Astrocyte (in vitro differentiated cells and primary cell): ENCODE results near the gene TRUB1. TPM values are rescaled to one million over a fixed set of nuclear protein-coding genes. Genes with fewer than 3 reads are reported as not detected.

Source experiments
- DNase-seq: peaks from one replicate; pipeline ENCODE4 v3.0.0-alpha.2; 2010; ENCODE audit warnings: low read depth
- FAIRE-seq: peaks from 2 replicates; lab custom pipeline; 2011; peaks lifted over from hg19 to GRCh38; lab: Jason Lieb, UNC
- H2AFZ ChIP-seq: 2 replicates; pipeline ENCODE4 v1.6.0; 2012; ENCODE audit warnings: low read depth, low read length, inconsistent platforms
- H3K27ac ChIP-seq: 2 replicates; pipeline ENCODE4 v1.5.1; 2011; ENCODE audit warnings: low read depth, low read length, inconsistent platforms
- H3K27me3 ChIP-seq: 2 replicates; pipeline ENCODE4 v1.6.0; 2011; ENCODE audit warnings: low read length, inconsistent platforms; ENCODE audit not compliant: insufficient read depth
- H3K36me3 ChIP-seq: 2 replicates; pipeline ENCODE4 v1.5.1; 2011; ENCODE audit warnings: low read length, inconsistent platforms; ENCODE audit not compliant: insufficient read depth
- H3K4me1 ChIP-seq: 2 replicates; pipeline ENCODE4 v1.5.1; 2011; ENCODE audit warnings: low read length, inconsistent platforms; ENCODE audit not compliant: insufficient read depth
- H3K4me2 ChIP-seq: 2 replicates; pipeline ENCODE4 v1.6.0; 2012; ENCODE audit warnings: low read length, inconsistent platforms
- H3K4me3 ChIP-seq: 2 replicates; pipeline ENCODE4 v1.5.1; 2011; ENCODE audit warnings: low read depth, mild to moderate bottlenecking, low read length, inconsistent platforms; ENCODE audit not compliant: insufficient read depth
- H3K79me2 ChIP-seq: 2 replicates; pipeline ENCODE4 v1.6.0; 2012; ENCODE audit warnings: mild to moderate bottlenecking, low read length, inconsistent platforms; ENCODE audit not compliant: insufficient read depth
- H3K9ac ChIP-seq: 2 replicates; pipeline ENCODE4 v1.6.0; 2012; ENCODE audit warnings: mild to moderate bottlenecking, low read length, inconsistent platforms
- H3K9me3 ChIP-seq: 2 replicates; pipeline ENCODE4 v1.5.1; 2012; ENCODE audit warnings: low read depth, mild to moderate bottlenecking, low read length, inconsistent platforms; ENCODE audit not compliant: insufficient read depth
- H4K20me1 ChIP-seq: 2 replicates; pipeline ENCODE4 v1.6.0; 2012; ENCODE audit warnings: low read length, inconsistent platforms; ENCODE audit not compliant: insufficient read depth
- H3K27ac Mint-ChIP-seq: one replicate; pipeline ENCODE4 v1.8.0; 2021; ENCODE audit warnings: mild to moderate bottlenecking, mixed read lengths; ENCODE audit not compliant: unreplicated experiment
- H3K27me3 Mint-ChIP-seq: one replicate; pipeline ENCODE4 v1.8.0; 2021; ENCODE audit warnings: low read depth, mixed read lengths; ENCODE audit not compliant: unreplicated experiment
- H3K36me3 Mint-ChIP-seq: one replicate; pipeline ENCODE4 v1.8.0; 2021; ENCODE audit warnings: low read depth, mixed read lengths; ENCODE audit not compliant: unreplicated experiment
- H3K4me1 Mint-ChIP-seq: one replicate; pipeline ENCODE4 v1.8.0; 2021; ENCODE audit warnings: low read depth, mixed read lengths; ENCODE audit not compliant: unreplicated experiment
- H3K4me3 Mint-ChIP-seq: one replicate; pipeline ENCODE4 v1.8.0; 2021; ENCODE audit warnings: mild to moderate bottlenecking, moderate library complexity, mixed read lengths; ENCODE audit not compliant: unreplicated experiment
- H3K9me3 Mint-ChIP-seq: one replicate; pipeline ENCODE4 v1.8.0; 2021; ENCODE audit warnings: mild to moderate bottlenecking, mixed read lengths; ENCODE audit not compliant: unreplicated experiment
- CTCF ChIP-seq: IDR thresholded peaks from 2 replicates; pipeline ENCODE4 v1.5.1; 2011; ENCODE audit warnings: low read depth, mild to moderate bottlenecking, inconsistent platforms, low read length, moderate library complexity; ENCODE audit not compliant: insufficient read depth
- EZH2 ChIP-seq: IDR thresholded peaks from 2 replicates; pipeline ENCODE4 v1.6.1; 2012; ENCODE audit warnings: mild to moderate bottlenecking, low read length, inconsistent platforms; ENCODE audit not compliant: insufficient read depth
- total RNA-seq: library from RNA; stranded (reverse); gene quantifications from 2 replicates; pipeline ENCODE4 v1.2.1, GENCODE V29; 2021

TRUB1 gene
- total RNA-seq, 1 donor from 2014 or later: 25.3 TPM

DNA sequence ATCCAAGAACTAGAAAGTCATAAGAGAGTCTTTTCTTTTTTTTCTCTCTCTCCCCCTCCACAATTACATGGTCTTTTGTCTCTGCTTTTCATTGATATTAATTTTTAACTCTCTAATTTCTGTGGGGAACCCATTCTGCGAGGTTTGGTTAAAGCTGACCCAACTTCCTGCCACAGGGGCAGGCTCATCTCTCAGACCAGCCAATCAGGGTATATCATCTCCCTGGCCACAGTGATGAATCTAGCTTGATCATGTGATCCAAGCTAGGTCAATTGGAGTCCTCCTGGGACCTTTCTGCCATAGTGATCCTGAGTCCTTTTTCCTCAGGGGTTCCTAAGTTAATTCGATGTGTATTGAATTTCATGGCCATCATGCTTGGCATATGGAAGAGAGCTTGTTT, 38.0 kb upstream of the TRUB1 start:
- no peaks in the 10 kb centered on the region for H3K36me3 Mint-ChIP-seq
- Histone ChIP-seq H3K27me3 (no peaks in the 10 kb centered on the region), H2AFZ (no peak overlapping the region), H3K27ac (no peak overlapping the region), H3K4me2 (no peak overlapping the region), H3K4me3 (no peak overlapping the region), H3K4me1 (peaks cover 3% of the 10 kb centered on the region), H3K79me2 (no peaks in the 10 kb centered on the region), H3K9me3 (no peaks in the 10 kb centered on the region), H3K36me3 (no peaks in the 10 kb centered on the region), H4K20me1 (no peaks in the 10 kb centered on the region), H3K9ac (no peak overlapping the region)
- no peak overlapping the region for H3K27ac Mint-ChIP-seq
- TF ChIP-seq EZH2: no peak
- TF ChIP-seq CTCF: no peak
- DNase-seq (no peak), FAIRE-seq (no peak)
- H3K4me3 Mint-ChIP-seq: no peak overlapping the region
- no peaks in the 10 kb centered on the region for H3K27me3 Mint-ChIP-seq
- peaks cover 5% of the 10 kb centered on the region for H3K9me3 Mint-ChIP-seq
- peaks cover 24% of the 10 kb centered on the region for H3K4me1 Mint-ChIP-seq

- no peaks in the 10 kb centered on the region for H3K27me3 Mint-ChIP-seq
- no peak for DNase-seq
- Histone ChIP-seq H3K27me3 (no peaks in the 10 kb centered on the region), H3K4me1 (peaks cover 3% of the 10 kb centered on the region), H3K4me3 (no peak overlapping the region), H3K27ac (no peak overlapping the region), H2AFZ (no peak overlapping the region), H3K79me2 (no peaks in the 10 kb centered on the region), H3K36me3 (no peaks in the 10 kb centered on the region), H3K9me3 (no peaks in the 10 kb centered on the region), H3K4me2 (no peak overlapping the region), H4K20me1 (no peaks in the 10 kb centered on the region), H3K9ac (no peak overlapping the region)
- no peaks in the 10 kb centered on the region for H3K36me3 Mint-ChIP-seq
- H3K4me3 Mint-ChIP-seq: no peak overlapping the region
- peaks cover 5% of the 10 kb centered on the region for H3K9me3 Mint-ChIP-seq
- no peak for TF ChIP-seq EZH2
- no peak for TF ChIP-seq CTCF
- H3K27ac Mint-ChIP-seq: no peak overlapping the region
- peaks cover 31% of the 10 kb centered on the region for H3K4me1 Mint-ChIP-seq
- FAIRE-seq: no peak
Observed at GRCh38 chr10:114900658-114901057, 37.3 kb upstream of the TRUB1 start.

DNA sequence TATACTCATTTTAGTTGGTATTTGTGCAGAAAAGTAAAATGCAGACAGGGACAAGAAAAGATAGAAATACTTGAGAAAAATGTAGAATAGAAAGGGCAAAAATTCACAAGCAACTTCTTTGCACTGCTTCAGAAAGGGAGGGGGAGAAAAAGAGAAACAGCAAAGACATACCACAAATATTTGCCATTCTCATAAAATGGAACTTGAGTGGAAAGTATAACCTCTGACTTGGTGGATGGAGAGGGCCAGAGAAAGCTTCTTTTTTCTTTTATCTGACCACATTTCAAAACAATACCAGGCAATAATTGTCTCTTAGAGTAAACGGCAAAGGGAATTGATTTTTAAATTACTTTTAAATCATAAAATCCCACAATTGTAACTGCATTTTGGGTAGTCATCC, 35.8 kb upstream of the TRUB1 start:
- peak overlapping the region; percentile 25 for H3K4me3 Mint-ChIP-seq
- no peak overlapping the region for H3K4me3 ChIP-seq
- no peaks in the 10 kb centered on the region for H3K79me2 ChIP-seq
- peaks cover 3% of the 10 kb centered on the region for H3K4me1 ChIP-seq
- FAIRE-seq: no peak
- no peaks in the 10 kb centered on the region for H3K27me3 Mint-ChIP-seq
- H3K4me1 Mint-ChIP-seq: peaks cover 34% of the 10 kb centered on the region
- H2AFZ ChIP-seq: no peak overlapping the region
- no peaks in the 10 kb centered on the region for H4K20me1 ChIP-seq
- no peaks in the 10 kb centered on the region for H3K27me3 ChIP-seq
- H3K9me3 ChIP-seq: no peaks in the 10 kb centered on the region
- peak; percentile 56 for DNase-seq
- H3K27ac Mint-ChIP-seq: peak overlapping the region; percentile 86
- no peak overlapping the region for H3K4me2 ChIP-seq
- H3K9ac ChIP-seq: no peak overlapping the region
- H3K27ac ChIP-seq: no peak overlapping the region
- no peaks in the 10 kb centered on the region for H3K36me3 ChIP-seq
- peaks cover 5% of the 10 kb centered on the region for H3K9me3 Mint-ChIP-seq
- TF ChIP-seq CTCF: no peak
- TF ChIP-seq EZH2: no peak
- no peaks in the 10 kb centered on the region for H3K36me3 Mint-ChIP-seq
